Astrocyte (in vitro differentiated cells and primary cell): Measurements from ENCODE around the gene DENND1B. TPM values are rescaled to one million over a fixed set of nuclear protein-coding genes. Genes with fewer than 3 reads are reported as not detected.

Source experiments
- DNase-seq: peaks from one replicate; pipeline ENCODE4 v3.0.0-alpha.2; 2010; ENCODE audit warnings: low read depth
- FAIRE-seq: peaks from 2 replicates; lab custom pipeline; 2011; peaks lifted over from hg19 to GRCh38; lab: Jason Lieb, UNC
- H2AFZ ChIP-seq: 2 replicates; pipeline ENCODE4 v1.6.0; 2012; ENCODE audit warnings: low read depth, low read length, inconsistent platforms
- H3K27ac ChIP-seq: 2 replicates; pipeline ENCODE4 v1.5.1; 2011; ENCODE audit warnings: low read depth, low read length, inconsistent platforms
- H3K27me3 ChIP-seq: 2 replicates; pipeline ENCODE4 v1.6.0; 2011; ENCODE audit warnings: low read length, inconsistent platforms; ENCODE audit not compliant: insufficient read depth
- H3K36me3 ChIP-seq: 2 replicates; pipeline ENCODE4 v1.5.1; 2011; ENCODE audit warnings: low read length, inconsistent platforms; ENCODE audit not compliant: insufficient read depth
- H3K4me1 ChIP-seq: 2 replicates; pipeline ENCODE4 v1.5.1; 2011; ENCODE audit warnings: low read length, inconsistent platforms; ENCODE audit not compliant: insufficient read depth
- H3K4me2 ChIP-seq: 2 replicates; pipeline ENCODE4 v1.6.0; 2012; ENCODE audit warnings: low read length, inconsistent platforms
- H3K4me3 ChIP-seq: 2 replicates; pipeline ENCODE4 v1.5.1; 2011; ENCODE audit warnings: low read depth, mild to moderate bottlenecking, low read length, inconsistent platforms; ENCODE audit not compliant: insufficient read depth
- H3K79me2 ChIP-seq: 2 replicates; pipeline ENCODE4 v1.6.0; 2012; ENCODE audit warnings: mild to moderate bottlenecking, low read length, inconsistent platforms; ENCODE audit not compliant: insufficient read depth
- H3K9ac ChIP-seq: 2 replicates; pipeline ENCODE4 v1.6.0; 2012; ENCODE audit warnings: mild to moderate bottlenecking, low read length, inconsistent platforms
- H3K9me3 ChIP-seq: 2 replicates; pipeline ENCODE4 v1.5.1; 2012; ENCODE audit warnings: low read depth, mild to moderate bottlenecking, low read length, inconsistent platforms; ENCODE audit not compliant: insufficient read depth
- H4K20me1 ChIP-seq: 2 replicates; pipeline ENCODE4 v1.6.0; 2012; ENCODE audit warnings: low read length, inconsistent platforms; ENCODE audit not compliant: insufficient read depth
- H3K27ac Mint-ChIP-seq: one replicate; pipeline ENCODE4 v1.8.0; 2021; ENCODE audit warnings: mild to moderate bottlenecking, mixed read lengths; ENCODE audit not compliant: unreplicated experiment
- H3K27me3 Mint-ChIP-seq: one replicate; pipeline ENCODE4 v1.8.0; 2021; ENCODE audit warnings: low read depth, mixed read lengths; ENCODE audit not compliant: unreplicated experiment
- H3K36me3 Mint-ChIP-seq: one replicate; pipeline ENCODE4 v1.8.0; 2021; ENCODE audit warnings: low read depth, mixed read lengths; ENCODE audit not compliant: unreplicated experiment
- H3K4me1 Mint-ChIP-seq: one replicate; pipeline ENCODE4 v1.8.0; 2021; ENCODE audit warnings: low read depth, mixed read lengths; ENCODE audit not compliant: unreplicated experiment
- H3K4me3 Mint-ChIP-seq: one replicate; pipeline ENCODE4 v1.8.0; 2021; ENCODE audit warnings: mild to moderate bottlenecking, moderate library complexity, mixed read lengths; ENCODE audit not compliant: unreplicated experiment
- H3K9me3 Mint-ChIP-seq: one replicate; pipeline ENCODE4 v1.8.0; 2021; ENCODE audit warnings: mild to moderate bottlenecking, mixed read lengths; ENCODE audit not compliant: unreplicated experiment
- EZH2 ChIP-seq: IDR thresholded peaks from 2 replicates; pipeline ENCODE4 v1.6.1; 2012; ENCODE audit warnings: mild to moderate bottlenecking, low read length, inconsistent platforms; ENCODE audit not compliant: insufficient read depth
- total RNA-seq: library from RNA; stranded (reverse); gene quantifications from 2 replicates; pipeline ENCODE4 v1.2.1, GENCODE V29; 2021
- TF ChIP-seq, protein P1 (sequence below): IDR thresholded peaks from 2 replicates; pipeline ENCODE4 v1.5.1; 2011; ENCODE audit warnings: low read depth, mild to moderate bottlenecking, inconsistent platforms, low read length, moderate library complexity; ENCODE audit not compliant: insufficient read depth

The DENND1B gene
- total RNA-seq, 1 donor from 2014 or later: 9.6 TPM

GRCh38 chr1:197553281-197553680 is 222.0 kb downstream of the DENND1B start:
- Histone ChIP-seq H4K20me1 (no peaks in the 10 kb centered on the region), H3K4me2 (no peak overlapping the region), H3K27me3 (no peaks in the 10 kb centered on the region), H2AFZ (no peak overlapping the region), H3K36me3 (no peaks in the 10 kb centered on the region), H3K9me3 (no peaks in the 10 kb centered on the region), H3K4me1 (peaks cover 7% of the 10 kb centered on the region), H3K9ac (no peak overlapping the region), H3K79me2 (no peaks in the 10 kb centered on the region), H3K4me3 (no peak overlapping the region), H3K27ac (no peak overlapping the region)
- Mint-ChIP-seq H3K9me3 (no peaks in the 10 kb centered on the region), H3K4me3 (no peak overlapping the region), H3K36me3 (no peaks in the 10 kb centered on the region), H3K27me3 (no peaks in the 10 kb centered on the region), H3K27ac (no peak overlapping the region), H3K4me1 (peaks cover 2% of the 10 kb centered on the region)
- DNase-seq (no peak), FAIRE-seq (no peak)
- TF ChIP-seq, protein P1, sequence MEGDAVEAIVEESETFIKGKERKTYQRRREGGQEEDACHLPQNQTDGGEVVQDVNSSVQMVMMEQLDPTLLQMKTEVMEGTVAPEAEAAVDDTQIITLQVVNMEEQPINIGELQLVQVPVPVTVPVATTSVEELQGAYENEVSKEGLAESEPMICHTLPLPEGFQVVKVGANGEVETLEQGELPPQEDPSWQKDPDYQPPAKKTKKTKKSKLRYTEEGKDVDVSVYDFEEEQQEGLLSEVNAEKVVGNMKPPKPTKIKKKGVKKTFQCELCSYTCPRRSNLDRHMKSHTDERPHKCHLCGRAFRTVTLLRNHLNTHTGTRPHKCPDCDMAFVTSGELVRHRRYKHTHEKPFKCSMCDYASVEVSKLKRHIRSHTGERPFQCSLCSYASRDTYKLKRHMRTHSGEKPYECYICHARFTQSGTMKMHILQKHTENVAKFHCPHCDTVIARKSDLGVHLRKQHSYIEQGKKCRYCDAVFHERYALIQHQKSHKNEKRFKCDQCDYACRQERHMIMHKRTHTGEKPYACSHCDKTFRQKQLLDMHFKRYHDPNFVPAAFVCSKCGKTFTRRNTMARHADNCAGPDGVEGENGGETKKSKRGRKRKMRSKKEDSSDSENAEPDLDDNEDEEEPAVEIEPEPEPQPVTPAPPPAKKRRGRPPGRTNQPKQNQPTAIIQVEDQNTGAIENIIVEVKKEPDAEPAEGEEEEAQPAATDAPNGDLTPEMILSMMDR: no peak
- no peak for TF ChIP-seq EZH2

- no peaks in the 10 kb centered on the region for H3K4me1 ChIP-seq
- no peaks in the 10 kb centered on the region for H3K27me3 ChIP-seq
- Mint-ChIP-seq H3K4me1 (no peaks in the 10 kb centered on the region), H3K36me3 (no peaks in the 10 kb centered on the region), H3K27me3 (no peaks in the 10 kb centered on the region), H3K4me3 (no peak overlapping the region), H3K27ac (no peak overlapping the region), H3K9me3 (no peaks in the 10 kb centered on the region)
- no peak overlapping the region for H3K9ac ChIP-seq
- no peaks in the 10 kb centered on the region for H3K36me3 ChIP-seq
- DNase-seq (no peak), FAIRE-seq (no peak)
- H3K4me2 ChIP-seq: no peak overlapping the region
- H4K20me1 ChIP-seq: no peaks in the 10 kb centered on the region
- H3K79me2 ChIP-seq: no peaks in the 10 kb centered on the region
- H3K4me3 ChIP-seq: no peak overlapping the region
- no peak overlapping the region for H3K27ac ChIP-seq
- TF ChIP-seq, protein P1: no peak
- no peak for TF ChIP-seq EZH2
- no peaks in the 10 kb centered on the region for H3K9me3 ChIP-seq
- H2AFZ ChIP-seq: no peak overlapping the region
Observed at GRCh38 chr1:197546989-197547388, 228.3 kb downstream of the DENND1B start.

DNA sequence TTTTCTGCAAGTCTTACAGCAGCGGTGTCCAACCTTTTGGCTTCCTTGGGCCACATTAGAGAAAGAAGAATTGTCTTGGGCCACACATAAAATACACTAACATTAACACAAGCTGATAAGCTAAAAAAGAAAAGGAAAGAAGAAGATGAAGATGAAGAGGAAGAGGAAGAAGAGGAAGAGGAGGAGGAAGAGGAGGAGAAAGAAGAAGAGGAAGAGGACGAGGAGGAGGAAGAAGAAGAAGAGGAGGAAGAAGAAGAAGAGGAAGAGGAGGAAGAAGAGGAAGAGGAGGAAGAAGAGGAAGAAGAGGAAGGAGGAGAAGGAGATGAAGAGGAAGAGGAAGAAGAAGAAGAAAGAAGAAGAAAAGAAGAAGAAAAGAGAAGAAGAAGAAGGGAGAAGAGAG is 230.7 kb downstream of the DENND1B start:
- Histone ChIP-seq H3K4me2 (no peak overlapping the region), H3K4me1 (no peaks in the 10 kb centered on the region), H3K27ac (no peak overlapping the region), H3K9me3 (no peaks in the 10 kb centered on the region), H4K20me1 (no peaks in the 10 kb centered on the region), H2AFZ (no peak overlapping the region), H3K36me3 (no peaks in the 10 kb centered on the region), H3K79me2 (no peaks in the 10 kb centered on the region), H3K4me3 (no peak overlapping the region), H3K27me3 (no peaks in the 10 kb centered on the region), H3K9ac (no peak overlapping the region)
- FAIRE-seq (no peak), DNase-seq (no peak)
- H3K4me3 Mint-ChIP-seq: no peak overlapping the region
- H3K27me3 Mint-ChIP-seq: no peaks in the 10 kb centered on the region
- no peaks in the 10 kb centered on the region for H3K4me1 Mint-ChIP-seq
- no peak overlapping the region for H3K27ac Mint-ChIP-seq
- TF ChIP-seq EZH2: no peak
- TF ChIP-seq, protein P1: no peak
- no peaks in the 10 kb centered on the region for H3K9me3 Mint-ChIP-seq
- no peaks in the 10 kb centered on the region for H3K36me3 Mint-ChIP-seq
